IPS DF 19.7 (cell line): ENCODE results near the gene DNAJC5G.
"Not testable (repeated sequence)": the region's sequence is repeated elsewhere in the genome, so short reads cannot be mapped to it uniquely, and the experiment has no call there.

Source experiments
- DNase-seq: peaks from one replicate; pipeline ENCODE4 v3.0.0-alpha.2; 2013; ENCODE audit warnings: low read depth, low spot score

DNAJC5G gene

DNA sequence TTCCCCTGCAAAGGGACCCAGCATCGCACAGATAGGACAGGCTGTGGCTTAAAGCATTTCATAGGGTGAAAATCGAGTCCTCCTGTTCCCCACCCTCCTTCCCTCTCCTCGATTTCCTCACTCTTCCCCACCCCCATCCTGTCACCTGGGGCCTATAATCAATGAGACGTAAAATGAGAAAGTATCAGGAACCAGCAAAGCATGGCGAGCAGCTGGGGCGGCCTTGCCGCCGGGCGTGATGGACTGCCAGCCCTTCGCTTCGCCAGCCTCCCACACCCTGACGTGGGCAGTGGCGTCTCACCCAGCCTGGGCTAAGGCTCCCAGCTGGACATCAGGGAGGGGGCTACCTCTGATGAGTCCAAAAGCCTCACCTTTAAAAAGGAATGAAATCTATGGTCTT lies 23.5 kb upstream of the DNAJC5G start:
- no peak for DNase-seq

DNA sequence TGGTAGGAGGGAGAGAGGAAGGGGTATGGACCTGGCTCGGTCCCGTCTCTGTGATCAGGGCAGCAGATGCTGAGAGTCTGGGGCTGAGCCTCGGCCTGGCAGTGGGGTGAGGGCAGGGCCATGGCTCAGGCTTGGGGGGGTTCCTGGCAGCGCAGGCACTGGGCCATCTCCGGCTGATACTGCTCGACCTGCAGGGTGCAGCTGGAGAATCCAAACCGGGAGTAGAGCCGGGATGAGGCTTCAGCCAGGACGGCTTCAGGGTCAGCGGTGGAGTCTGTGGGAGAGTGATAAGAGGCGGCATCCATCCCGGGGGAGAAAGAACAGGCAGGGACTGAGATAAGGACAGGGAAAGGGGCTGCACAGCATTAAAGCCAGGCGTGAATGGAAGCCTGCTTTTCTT lies 20.0 kb upstream of the DNAJC5G start:
- no peak for DNase-seq

DNA sequence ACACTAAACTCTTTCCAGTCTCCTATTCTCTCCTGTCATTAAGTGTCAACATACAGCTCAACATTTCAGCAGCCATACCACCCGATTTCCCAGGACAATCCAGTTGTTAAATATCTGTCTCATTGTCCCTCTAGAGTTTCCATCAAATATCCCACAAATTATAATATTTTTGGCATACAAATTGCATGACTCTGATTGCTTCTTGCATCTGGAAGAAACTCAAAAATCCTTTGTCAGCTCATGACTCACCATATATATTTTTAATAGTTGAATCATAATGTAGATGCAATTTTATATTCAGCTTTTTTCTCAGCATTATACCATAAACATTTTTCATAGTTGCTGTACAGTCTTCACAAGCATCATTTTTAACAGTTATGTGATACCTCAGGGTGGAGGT lies 19.6 kb upstream of the DNAJC5G start:
- DNase-seq, result no peak

DNA sequence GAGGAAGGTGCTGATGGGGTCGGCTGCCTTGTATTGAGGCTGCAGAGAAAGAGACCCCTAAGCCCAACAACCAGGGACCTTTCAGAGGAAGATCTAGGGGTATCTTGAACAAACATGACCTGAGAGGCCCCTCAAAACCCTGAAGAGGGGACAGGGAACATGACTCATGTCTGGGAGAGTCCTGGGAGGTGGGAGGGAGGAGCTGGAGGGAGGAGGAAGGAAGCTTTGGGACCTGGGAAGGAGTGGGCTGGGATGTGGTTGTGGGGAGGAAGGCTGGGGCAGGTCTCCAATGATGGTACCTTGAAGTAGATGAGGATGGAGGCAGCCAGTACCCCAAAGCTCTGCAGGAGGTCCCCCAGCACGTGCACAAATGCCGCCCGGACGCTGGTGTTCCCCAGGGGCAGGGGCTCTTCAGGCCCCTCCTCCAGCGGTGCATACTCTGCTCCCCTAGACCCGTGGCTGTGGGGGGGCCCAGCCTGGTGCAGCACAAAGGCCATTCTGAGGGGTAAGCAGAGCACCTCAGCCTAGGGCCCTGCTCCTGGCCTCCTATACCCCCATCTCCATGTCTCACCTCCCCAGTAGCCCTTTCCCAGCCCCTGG lies 18.3 kb upstream of the DNAJC5G start:
- DNase-seq, result no peak

DNA sequence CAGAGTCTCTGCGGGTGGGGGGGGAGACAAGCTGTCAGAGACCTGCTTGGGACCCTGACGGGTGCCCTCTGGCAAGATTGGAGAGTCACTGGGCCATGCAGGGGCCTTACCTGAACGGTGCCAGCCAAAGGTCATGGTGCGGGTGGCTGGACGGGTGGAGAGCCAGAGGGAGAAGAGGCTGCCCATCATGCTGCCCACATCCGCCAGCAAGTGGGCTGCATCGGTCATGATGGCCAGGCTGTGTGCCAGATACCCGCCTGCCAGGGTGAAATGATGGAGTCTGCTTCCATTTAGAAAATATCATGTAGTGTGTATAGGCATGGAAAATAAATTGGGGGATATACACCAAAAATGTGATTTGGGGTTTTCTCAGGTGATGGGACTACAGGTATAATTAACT lies 17.2 kb upstream of the DNAJC5G start:
- no peak for DNase-seq

DNA sequence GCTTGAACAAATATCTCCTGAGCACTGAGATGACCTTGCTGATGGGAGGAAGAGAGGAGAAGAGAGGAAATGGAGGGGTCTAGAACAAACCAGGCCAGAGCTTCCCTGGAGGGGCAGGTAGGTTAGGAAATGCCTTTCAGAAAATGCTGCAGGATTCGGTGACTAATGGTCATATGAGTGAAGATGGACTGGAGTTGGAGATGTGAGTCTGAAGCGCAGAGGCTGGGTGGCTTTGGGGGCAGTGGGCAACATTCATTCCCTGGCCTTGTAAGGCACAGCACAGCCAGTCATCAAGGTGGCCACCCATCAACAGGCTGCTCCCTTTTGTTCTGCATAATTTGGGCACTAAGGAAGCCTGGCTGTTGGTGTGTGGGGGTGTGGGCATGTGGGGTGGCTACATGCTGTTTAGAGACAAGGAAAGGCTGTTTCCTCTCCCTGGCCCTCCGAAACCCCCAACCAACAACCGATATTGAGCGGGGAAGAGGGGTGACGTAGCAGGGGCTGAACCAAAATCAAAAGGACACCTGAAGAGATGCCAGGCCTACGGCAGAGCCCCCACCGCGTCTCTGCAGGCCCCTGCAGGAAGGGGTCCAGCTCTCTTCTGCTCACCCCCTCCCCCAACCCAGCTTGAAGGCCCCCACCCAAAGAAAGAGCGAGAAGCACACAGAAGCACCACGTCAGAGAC lies 13.8 kb upstream of the DNAJC5G start:
- no peak for DNase-seq

DNA sequence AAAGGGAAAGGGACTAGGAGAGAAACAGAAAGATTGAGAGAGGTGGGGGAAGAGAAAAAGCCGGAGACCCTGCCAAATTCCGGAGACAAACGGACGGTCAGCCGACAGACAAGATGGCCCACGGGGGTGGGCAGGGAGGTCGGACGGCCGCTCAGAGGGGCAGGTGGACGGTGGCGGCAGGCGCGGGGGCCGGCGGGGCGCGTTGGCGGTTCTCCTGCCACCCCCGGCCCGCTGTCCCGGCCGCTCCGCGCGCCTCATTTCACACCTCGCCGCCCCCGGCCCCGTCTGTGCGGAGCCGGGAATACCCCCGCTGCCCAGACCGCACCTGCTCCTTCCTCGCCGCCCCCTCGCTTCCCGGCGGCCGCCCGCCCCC lies 13.3 kb upstream of the DNAJC5G start:
- no peak for DNase-seq

DNA sequence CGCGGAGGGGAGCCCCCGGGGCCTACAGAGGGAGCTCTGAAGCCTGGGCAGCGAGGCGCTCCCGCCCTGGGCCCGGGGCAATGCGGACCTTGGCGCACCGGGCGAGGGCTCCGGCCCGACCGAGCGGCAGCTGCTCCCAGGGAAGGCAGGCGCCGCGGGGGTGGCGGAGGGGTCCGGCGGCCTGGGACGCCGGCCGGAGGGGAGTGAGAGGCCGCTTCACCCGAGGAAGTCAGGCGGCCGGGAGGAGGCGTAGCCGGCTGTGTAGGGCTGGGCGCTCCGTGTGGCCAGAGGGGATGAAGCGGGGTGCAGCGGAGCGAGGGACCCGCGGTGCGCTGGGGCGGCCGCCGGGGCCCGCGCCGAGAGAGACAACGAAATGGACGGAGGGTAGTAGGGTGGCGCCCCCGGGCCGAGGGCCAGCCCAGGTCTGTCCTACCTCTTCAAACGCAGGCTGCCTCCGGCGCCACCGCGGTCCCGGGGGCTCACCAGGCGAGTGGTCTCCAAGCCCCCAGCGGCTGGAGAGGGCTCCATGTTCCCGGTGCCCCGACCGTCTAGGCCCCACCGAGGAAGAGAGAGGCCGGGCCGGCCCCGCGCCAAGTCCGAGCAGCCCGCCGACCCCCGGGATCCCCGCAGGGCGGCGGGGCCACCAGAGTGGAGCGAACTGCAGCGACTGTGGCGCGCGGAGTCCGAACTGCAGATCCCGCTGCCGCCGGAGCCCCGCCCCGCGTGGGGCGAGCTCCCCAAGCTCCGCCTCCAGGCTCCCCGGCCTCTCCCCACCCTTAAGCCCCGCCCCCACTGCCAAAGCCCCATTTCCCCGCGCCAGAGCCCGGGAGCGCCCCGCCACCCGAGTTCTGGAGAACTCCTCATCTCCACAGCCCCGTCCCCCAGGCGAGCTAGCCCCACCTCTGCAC lies 12.6 kb upstream of the DNAJC5G start, which contains the start of gene SLC30A3:
Gene SLC30A3, minus strand, starts transcription at position 669 of the 908 bp plus-strand sequence. Its CDS starts 141 bp downstream, at position 528.
- no peak for DNase-seq

DNA sequence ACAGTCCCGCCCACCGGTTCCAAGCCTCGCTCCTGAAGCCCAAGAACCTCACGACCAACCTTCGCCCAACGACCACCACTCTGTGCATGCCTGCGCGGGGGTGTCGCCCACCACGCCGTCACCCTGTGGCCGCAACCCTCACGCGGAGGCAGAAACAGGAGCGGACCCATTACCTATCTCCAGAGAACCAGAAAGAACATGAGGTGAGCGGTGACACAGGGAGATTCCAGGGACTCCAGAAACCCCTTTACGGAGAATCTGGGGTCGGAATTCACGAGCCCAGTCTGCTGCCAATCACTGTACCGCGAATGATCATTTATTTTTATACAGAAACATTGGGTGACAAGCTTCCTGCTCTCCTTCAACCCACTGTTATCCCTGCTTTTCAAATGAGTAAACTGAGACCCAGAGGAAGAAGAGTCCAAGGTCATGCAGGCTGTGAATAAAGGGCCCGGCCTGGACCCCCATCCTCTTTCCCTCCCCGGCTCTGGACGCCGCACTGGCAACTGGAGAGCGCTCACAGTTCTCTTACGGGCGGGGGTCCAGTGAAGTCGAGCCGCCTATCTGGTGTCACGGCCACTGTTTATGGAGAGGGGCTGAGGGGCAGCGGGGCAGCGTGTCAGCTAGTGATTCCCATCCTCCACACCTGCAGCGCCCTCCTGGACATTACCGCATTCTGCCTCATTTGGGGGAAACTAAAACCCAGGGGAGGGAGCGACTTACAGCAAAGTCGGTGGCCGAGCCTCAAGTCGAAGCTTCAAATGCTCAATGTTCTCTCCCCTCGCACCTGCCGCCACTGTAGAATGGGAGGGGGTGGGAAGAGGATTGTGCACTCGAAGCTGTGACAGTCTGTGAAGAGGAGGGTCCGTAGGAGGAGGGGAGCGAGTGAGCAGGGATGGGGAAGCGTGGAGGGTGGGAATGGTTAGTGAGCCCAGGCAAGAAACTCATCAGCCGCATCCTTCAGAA lies 11.7 kb upstream of the DNAJC5G start:
- no peak for DNase-seq

DNA sequence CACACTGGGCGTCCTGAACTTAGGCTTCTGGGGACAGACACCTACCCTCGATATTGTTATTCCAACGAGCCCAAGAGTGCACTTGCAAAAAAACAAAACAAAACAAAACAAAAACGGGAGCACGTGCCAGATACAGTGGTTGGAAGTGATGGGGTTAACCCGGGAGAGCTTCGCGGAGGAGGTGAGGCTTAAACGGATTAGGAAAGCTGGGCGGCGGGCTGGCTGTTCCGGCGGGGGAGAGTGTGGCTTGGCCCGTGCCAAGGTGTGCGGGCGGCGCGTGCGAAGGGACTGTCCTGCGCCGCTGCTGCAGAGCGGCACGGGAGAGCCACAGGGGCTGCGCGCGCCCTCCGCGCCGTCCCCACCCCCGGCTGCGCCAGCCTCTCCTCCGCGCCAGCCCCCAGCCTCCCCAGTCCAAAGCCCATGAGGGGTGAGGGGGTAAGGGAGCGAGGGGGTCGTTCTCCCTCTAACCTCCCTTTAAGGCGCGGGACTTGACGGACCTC lies 10.9 kb upstream of the DNAJC5G start:
- no peak for DNase-seq

DNA sequence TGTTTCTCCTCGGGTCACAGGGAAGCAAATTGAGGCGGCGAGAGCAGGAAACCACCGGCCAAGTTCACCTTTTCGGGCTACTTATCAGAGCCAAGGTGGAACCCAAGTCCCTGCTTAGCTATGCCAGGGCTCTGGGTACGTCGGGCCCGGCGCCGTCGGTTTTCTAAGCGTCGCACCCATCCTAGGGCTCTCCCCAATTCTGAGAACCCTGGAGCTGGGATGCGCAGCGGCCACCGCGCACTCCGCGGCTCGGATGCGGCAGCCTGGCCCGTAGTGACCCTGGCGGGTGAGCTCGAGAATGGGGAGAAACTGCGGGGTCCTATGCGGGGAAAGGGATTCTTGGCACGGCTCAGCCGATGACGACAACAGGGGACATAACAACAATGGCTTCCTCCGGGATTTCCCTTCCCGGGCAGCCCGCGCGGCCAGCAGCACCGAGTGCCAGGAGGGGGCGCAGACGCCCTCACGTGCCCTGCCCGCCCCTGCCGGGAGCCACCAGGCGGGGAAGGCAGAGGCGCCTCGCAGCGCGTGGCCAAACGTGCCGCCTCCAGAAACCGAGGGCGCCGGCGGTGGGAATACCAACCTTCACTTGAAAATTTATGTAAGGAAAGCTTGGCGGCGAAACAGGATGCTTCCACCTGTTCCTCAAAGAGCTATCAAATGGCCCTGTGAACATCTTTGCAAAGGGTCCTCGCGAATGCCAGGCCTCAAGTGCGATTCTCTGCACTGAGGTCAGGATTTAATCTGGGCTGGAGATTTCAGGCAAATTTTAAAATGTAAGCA lies 10.3 kb upstream of the DNAJC5G start:
- DNase-seq, result no peak

DNA sequence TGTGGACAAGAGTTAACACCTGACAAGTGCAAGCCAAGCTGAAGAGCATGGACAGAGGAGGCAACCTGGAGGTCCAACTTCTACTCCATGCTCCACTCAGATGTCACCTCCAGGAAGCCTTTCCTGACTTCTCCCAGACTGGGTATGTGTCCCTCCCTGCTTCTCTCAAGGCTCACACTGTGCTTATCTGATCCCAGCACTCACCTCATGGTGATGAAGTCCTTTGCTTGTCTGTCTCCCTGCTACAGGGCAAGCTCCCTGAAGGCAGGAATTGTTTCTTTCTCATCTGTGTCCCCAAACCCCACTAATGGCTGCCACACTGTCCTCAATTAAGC lies 9.7 kb upstream of the DNAJC5G start:
- DNase-seq, result no peak

DNA sequence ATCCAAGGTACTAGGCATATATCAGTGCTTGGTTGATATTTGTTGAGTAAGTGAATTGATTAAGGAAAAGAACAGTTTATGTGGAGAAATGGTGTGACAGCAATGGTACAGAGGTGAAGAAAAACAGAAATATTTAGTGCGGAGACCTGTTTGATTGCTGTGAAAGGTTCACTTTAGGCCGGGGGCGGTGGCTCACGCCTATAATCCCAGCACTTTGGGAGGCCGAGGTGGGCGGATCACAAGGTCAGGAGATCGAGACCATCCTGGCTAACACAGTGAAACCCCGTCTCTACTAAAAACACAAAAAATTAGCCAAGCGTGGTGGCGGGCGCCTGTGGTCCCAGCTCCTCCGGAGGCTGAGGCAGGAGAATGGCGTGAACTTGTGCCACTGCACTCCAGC lies 6.9 kb upstream of the DNAJC5G start:
- not testable (repeated sequence) for DNase-seq

DNA sequence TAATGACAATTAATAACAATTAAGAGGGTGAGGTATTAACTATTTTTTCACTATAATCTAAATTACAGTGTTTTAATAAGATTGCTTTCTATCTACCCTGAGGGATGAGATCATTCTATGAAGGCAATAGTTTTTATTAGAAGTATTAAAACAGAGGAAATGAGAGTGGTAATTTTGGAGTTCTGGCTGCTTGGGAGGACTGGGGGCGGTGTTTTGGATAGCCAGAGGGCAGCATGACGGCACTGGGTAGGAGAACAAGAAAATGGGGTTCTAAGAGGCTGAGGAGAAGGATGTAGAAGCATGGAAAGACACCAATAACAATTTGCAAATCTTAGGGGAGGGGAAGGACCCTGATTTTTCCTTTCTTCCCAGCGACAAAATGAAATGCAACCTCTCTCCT lies 5.1 kb upstream of the DNAJC5G start:
- no peak for DNase-seq

DNA sequence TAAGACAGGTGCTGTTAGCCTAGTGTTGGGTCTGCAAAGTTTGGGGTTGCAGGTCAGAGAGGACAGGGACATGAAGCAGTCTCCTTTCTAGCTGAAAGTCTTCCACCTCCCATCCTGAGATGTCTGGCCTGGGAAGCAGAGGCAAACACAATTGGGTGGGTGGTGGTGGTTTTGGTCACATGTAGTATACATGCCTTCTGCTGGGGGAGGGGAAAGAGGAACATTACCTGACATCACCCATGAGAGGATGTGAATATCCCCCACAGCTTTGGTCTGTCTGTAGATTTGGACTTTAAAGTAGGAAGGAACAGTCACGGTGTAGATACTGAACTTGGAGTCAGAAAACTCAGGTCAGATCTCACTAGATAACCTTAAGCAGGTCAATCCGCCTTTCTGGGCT lies 4.6 kb upstream of the DNAJC5G start:
- no peak for DNase-seq

DNA sequence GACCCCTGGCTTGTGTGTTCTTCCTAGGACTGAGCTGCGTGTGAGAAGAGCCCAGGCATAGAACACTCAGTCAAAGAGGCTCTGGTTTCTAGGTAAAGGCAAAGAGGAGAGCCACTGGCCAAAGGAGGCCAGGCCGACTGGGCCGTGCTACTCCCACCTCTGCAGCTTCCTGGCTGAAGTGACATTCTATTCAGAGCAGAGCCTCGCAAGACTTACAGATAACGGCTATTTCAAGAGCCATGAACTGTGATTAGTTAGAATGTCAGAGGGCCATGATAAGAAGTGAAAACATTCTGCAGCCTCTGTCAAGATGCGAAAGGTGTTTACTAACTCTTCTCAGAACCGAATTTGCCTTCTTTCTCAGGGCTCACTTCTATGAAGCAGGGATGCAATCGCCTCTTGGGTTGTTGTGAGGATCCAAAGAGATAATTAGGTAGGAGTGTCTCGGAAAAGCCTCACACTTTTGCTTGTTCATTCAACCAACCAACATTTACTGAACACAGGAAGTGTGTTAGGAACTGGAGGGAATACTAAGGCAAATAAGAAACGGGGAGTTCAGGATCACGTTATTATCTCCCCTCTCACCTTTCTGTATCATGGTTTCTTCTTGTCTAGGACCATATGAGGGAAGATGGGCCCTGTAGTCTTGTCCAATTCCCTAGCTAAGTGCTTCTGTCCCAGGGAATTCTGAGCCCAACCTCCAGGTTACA lies 3.4 kb upstream of the DNAJC5G start:
- no peak for DNase-seq

DNA sequence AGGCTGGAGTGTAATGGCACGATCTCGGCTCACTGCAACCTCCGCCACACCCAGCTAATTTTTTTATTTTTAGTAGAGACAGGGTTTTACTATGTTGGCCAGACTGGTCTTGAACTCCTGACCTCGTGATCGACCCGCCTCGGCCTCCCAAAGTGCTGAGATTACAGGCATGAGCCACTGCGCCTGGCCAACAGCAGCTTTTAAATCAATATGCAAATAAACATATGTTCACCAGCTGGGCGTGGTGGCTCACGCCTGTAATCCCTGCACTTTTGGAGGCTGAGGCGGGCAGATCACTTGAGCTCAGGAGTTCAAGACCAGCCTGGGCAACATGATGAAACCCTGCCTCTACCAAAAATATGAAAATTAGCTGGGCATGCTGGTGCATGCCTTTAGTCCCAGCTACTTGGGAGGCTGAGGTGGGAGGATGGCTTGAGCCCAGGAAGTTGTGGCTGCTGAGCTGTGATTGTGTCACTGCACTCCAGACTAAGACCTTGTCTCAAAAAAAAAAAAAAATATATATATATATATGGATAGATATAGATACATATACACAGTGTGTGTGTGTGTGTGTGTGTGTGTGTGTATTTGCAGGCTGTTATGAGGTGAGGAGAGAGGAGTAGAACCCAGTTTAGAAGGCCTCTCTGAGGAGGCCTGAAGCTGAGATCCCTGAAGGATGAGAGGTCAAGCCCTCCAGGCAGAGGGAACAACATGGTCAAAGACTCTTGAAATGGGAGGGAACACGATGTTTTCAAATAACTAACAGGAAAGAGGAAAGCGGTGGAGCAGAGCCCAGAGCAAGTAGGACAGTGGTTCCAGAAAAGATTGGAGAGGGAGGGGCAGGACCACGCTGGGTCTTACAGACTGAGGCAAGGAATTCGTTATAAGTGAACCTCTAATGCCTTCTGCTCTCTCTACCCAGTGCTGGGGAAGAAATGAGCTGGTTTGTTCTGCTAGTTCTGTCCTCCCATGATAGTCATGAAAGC lies 2.4 kb upstream of the DNAJC5G start:
- DNase-seq, result not testable (repeated sequence)

DNA sequence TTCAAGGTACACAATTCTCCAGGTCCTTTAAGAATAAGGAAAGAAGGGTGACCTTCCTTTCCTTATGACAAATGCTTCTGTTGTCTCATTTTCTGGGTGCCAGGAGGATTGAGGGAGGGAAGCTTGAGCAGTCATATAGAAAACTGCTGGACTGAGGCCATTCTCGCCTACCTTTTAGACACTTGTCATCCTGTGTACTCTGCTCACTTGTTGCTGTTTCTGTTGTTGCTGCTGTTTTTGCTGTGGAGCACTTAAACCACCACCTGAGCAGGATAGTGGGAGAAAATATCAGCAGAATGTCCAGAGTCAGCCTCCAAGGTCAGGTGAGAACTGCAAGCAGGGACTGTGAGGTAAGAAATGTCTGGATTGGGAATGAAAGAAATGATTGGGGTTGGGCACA lies 2.8 kb downstream of the DNAJC5G start:
- DNase-seq, result no peak

DNA sequence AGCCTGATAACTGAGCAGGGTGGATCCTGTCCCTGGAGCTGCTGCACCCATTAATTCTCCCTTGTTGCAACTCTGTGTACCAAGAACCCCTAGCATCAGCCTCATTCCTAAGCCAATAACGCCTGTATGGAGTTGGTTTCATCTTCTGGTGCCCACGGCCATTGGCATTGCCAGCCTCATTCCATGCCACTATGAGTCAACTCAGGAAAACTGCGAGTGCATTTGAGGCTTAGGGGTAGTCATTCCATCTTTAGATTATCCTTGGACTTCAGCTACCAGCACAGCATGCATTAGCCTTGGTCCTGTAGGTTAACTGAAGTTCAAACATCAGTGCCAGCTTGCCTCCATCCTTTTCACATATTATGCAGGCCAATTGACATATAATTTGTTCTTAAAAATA lies 5.6 kb downstream of the DNAJC5G start:
- DNase-seq, result no peak
